Smooth muscle cell (in vitro differentiated cells): ENCODE data around the gene ADPRM. TPM values are rescaled to one million over a fixed set of nuclear protein-coding genes. Genes with fewer than 3 reads are reported as not detected.
A peak's percentile ranks its signal among the peaks of the same experiment; 100 is the strongest.
"Not testable (repeated sequence)": the region's sequence is repeated elsewhere in the genome, so short reads cannot be mapped to it uniquely, and the experiment has no call there.

Source experiments
- DNase-seq: peaks from one replicate; lab custom pipeline; 2025; ENCODE audit not compliant: unreplicated experiment; lab: John Stamatoyannopoulos, UW
- H2AFZ ChIP-seq: fragments of 200-600 bp; sonication (generic); 2 replicates; pipeline ENCODE4 v1.6.0; 2016; ENCODE audit warnings: antibody characterized with exemption, low read depth, mild to moderate bottlenecking
- H3F3A ChIP-seq: fragments of 200-600 bp; sonication (generic); 2 replicates; pipeline ENCODE4 v1.6.0; 2017; ENCODE audit warnings: antibody characterized with exemption, low read depth
- H3K27ac ChIP-seq: fragments of 200-600 bp; sonication (generic); 2 replicates; pipeline ENCODE4 v1.5.1; 2016; ENCODE audit warnings: low read depth, mild to moderate bottlenecking
- H3K27me3 ChIP-seq: fragments of 200-600 bp; sonication (generic); 2 replicates; pipeline ENCODE4 v1.6.1; 2016; ENCODE audit warnings: low read depth, mild to moderate bottlenecking
- H3K36me3 ChIP-seq: fragments of 200-600 bp; sonication (generic); 2 replicates; pipeline ENCODE4 v1.5.1; 2016; ENCODE audit warnings: low read depth
- H3K4me1 ChIP-seq: fragments of 200-600 bp; sonication (generic); 2 replicates; pipeline ENCODE4 v1.5.1; 2016; ENCODE audit warnings: low read depth
- H3K4me2 ChIP-seq: fragments of 200-600 bp; sonication (generic); 2 replicates; pipeline ENCODE4 v1.6.0; 2016; ENCODE audit warnings: mild to moderate bottlenecking
- H3K4me3 ChIP-seq: fragments of 200-600 bp; sonication (generic); 2 replicates; pipeline ENCODE4 v1.5.1; 2016; ENCODE audit warnings: mild to moderate bottlenecking
- H3K79me2 ChIP-seq: fragments of 200-600 bp; sonication (generic); 2 replicates; pipeline ENCODE4 v1.6.0; 2016; ENCODE audit warnings: low read depth, mild to moderate bottlenecking
- H3K9ac ChIP-seq: fragments of 200-600 bp; sonication (generic); 2 replicates; pipeline ENCODE4 v1.6.0; 2016; ENCODE audit warnings: low read depth
- H3K9me3 ChIP-seq: fragments of 200-600 bp; sonication (generic); replicated peaks from 2 replicates; pipeline ENCODE4 v1.5.1; 2016; ENCODE audit warnings: low read depth
- H4K20me1 ChIP-seq: fragments of 200-600 bp; sonication (generic); 2 replicates; pipeline ENCODE4 v1.6.0; 2016; ENCODE audit warnings: low read depth
- CTCF ChIP-seq: fragments of 200-600 bp; sonication (generic); IDR thresholded peaks from 2 replicates; pipeline ENCODE4 v1.5.1; 2017; ENCODE audit warnings: borderline replicate concordance, mild to moderate bottlenecking, antibody characterized with exemption; ENCODE audit not compliant: insufficient read depth, poor library complexity, severe bottlenecking
- WGBS: methylation state at CpG from one replicate; pipeline ENCODE4 v1.1.7; 2016; ENCODE audit warnings: low lambda C conversion rate; 5-methylcytosine and 5-hydroxymethylcytosine counted together
- polyA plus RNA-seq: library from polyadenylated mRNA; unstranded; fragments of >200 nt; fragmentation: Nextera tagmentation; extraction: Ambion mirVana; gene quantifications from 2 replicates; pipeline ENCODE4 v1.2.1, GENCODE V29; 2016
- total RNA-seq: library from RNA; depleted of rRNA; stranded (reverse); fragments of >200 nt; gene quantifications from 2 replicates; pipeline ENCODE4 v1.2.3, GENCODE V29; 2014

The ADPRM gene
- total and polyA plus RNA-seq, 2 experiments from 2014 or later = 8.3 to 11.3 TPM

DNA sequence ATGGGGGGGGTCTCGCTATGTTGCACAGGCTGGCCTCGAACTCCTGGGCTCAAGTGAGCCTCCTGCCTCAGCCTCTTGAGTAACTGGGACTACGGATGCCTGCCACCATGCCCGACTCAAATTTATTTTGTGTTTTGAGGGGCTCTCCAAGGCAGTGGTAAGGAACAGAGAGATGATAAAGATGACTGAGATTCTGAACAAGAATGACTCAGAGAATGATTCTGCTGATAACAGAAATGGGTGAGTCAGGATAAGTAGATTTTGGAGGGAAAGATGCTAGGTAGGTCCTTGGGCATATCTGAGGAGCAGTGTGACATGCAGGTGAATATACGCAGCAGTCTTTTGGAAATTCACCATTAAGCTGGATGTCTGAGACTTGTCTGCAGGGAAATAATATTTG is 29.8 kb downstream of the ADPRM start:
- H3K9ac ChIP-seq = no peak overlapping the region
- H4K20me1 ChIP-seq = no peaks in the 10 kb centered on the region
- H2AFZ ChIP-seq = no peak overlapping the region
- WGBS = 78% methylated on average over 5 of the region's 5 CpGs
- H3F3A ChIP-seq = peaks cover 4% of the 10 kb centered on the region
- no peaks in the 10 kb centered on the region for H3K9me3 ChIP-seq
- no peak overlapping the region for H3K27ac ChIP-seq
- no peaks in the 10 kb centered on the region for H3K27me3 ChIP-seq
- no peak overlapping the region for H3K4me3 ChIP-seq
- H3K4me2 ChIP-seq = no peak overlapping the region
- peaks cover 7% of the 10 kb centered on the region for H3K4me1 ChIP-seq
- no peaks in the 10 kb centered on the region for H3K36me3 ChIP-seq
- TF ChIP-seq CTCF = no peak
- H3K79me2 ChIP-seq = no peaks in the 10 kb centered on the region
- DNase-seq = no peak

- no peak overlapping the region for H3K27ac ChIP-seq
- H3K36me3 ChIP-seq = no peaks in the 10 kb centered on the region
- DNase-seq = no peak
- TF ChIP-seq CTCF = no peak
- no peaks in the 10 kb centered on the region for H3K27me3 ChIP-seq
- no peak overlapping the region for H2AFZ ChIP-seq
- H4K20me1 ChIP-seq = no peaks in the 10 kb centered on the region
- H3F3A ChIP-seq = peaks cover 4% of the 10 kb centered on the region
- H3K4me3 ChIP-seq = no peak overlapping the region
- no peaks in the 10 kb centered on the region for H3K9me3 ChIP-seq
- peaks cover 7% of the 10 kb centered on the region for H3K4me1 ChIP-seq
- H3K4me2 ChIP-seq = no peak overlapping the region
- no peak overlapping the region for H3K9ac ChIP-seq
- 95% methylated on average over 10 of the region's 10 CpGs for WGBS
- no peaks in the 10 kb centered on the region for H3K79me2 ChIP-seq
Measured at GRCh38 chr17:10728331-10728892, 31.0 kb downstream of the ADPRM start.

GRCh38 chr17:10729334-10730193 is 32.2 kb downstream of the ADPRM start, which contains the start of gene TMEM220:
Gene TMEM220 (minus strand): TSS chr17:10730023. CDS start chr17:10729851, 172 bp downstream.
- Histone ChIP-seq H3K9me3 (no peaks in the 10 kb centered on the region), H3K36me3 (no peaks in the 10 kb centered on the region), H2AFZ (peak within 1 kb of the TSS; percentile 95), H3K27ac (peak within 1 kb of the TSS; percentile 55), H3F3A (peaks cover 4% of the 10 kb centered on the region), H3K4me1 (peaks cover 7% of the 10 kb centered on the region), H3K27me3 (no peaks in the 10 kb centered on the region), H3K4me3 (peak within 1 kb of the TSS; percentile 66), H4K20me1 (no peaks in the 10 kb centered on the region), H3K4me2 (peak within 1 kb of the TSS; percentile 84), H3K79me2 (no peaks in the 10 kb centered on the region), H3K9ac (peak within 1 kb of the TSS; percentile 40)
- peak; percentile 89 for DNase-seq
- TF ChIP-seq CTCF = no peak
- WGBS = 5% methylated on average over 76 of the region's 79 CpGs

DNA sequence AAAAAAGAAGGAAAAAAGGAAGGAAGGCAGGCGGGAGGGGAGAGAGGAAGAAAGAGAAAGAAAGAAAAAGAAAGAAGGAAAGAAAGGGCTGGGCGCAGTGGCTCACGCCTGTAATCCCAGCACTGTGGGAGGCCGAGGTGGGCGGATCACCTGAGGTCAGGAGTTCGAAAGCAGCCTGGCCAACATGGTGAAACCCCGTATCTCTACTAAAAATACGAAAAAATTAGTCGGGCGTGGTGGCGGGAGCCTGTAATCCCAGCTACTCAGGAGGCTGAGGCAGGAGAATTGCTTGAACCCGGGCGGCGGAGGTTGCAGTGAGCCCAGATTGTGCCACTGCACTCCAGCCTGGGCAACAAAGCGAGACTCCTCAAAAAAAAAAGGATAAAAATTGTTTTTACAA is 32.9 kb downstream of the ADPRM start:
- H3K27me3 ChIP-seq, H3K79me2 ChIP-seq, H4K20me1 ChIP-seq, H3F3A ChIP-seq, H3K4me1 ChIP-seq, H3K36me3 ChIP-seq, H3K9me3 ChIP-seq, DNase-seq: not testable (repeated sequence)
- Histone ChIP-seq H3K4me3 (peak overlapping the region; percentile 66), H3K27ac (peak overlapping the region; percentile 55), H2AFZ (peak overlapping the region; percentile 90), H3K9ac (peak overlapping the region; percentile 40), H3K4me2 (peak overlapping the region; percentile 84)
- 9% methylated on average over 15 of the region's 15 CpGs for WGBS
